Fibroblast of the aortic adventitia (primary cell): ENCODE measurements around the gene FMO4. TPM values are rescaled to one million over a fixed set of nuclear protein-coding genes. Genes with fewer than 3 reads are reported as not detected.
"Not testable (repeated sequence)": the region's sequence is repeated elsewhere in the genome, so short reads cannot be mapped to it uniquely, and the experiment has no call there.

Experiments used
- DNase-seq: peaks from one replicate; pipeline ENCODE4 v3.0.0-alpha.2; 2010; ENCODE audit warnings: low read depth
- H3K4me3 ChIP-seq: 2 replicates; pipeline ENCODE4 v1.5.1; 2011; ENCODE audit warnings: low read depth, mild to moderate bottlenecking, control low read depth, low read length, moderate library complexity
- total RNA-seq: library from RNA; depleted of rRNA; stranded (reverse); fragments of >200 nt; gene quantifications from 2 replicates; pipeline ENCODE4 v1.2.3, GENCODE V29; 2012; ENCODE audit warnings: low replicate concordance
- TF ChIP-seq, protein P1 (sequence below): IDR thresholded peaks from 2 replicates; pipeline ENCODE4 v1.5.1; 2011; ENCODE audit warnings: mild to moderate bottlenecking, low read length, control low read depth, inconsistent platforms; ENCODE audit not compliant: insufficient read depth

The FMO4 gene
- total RNA-seq, 1 donor = 4.8 TPM

DNA sequence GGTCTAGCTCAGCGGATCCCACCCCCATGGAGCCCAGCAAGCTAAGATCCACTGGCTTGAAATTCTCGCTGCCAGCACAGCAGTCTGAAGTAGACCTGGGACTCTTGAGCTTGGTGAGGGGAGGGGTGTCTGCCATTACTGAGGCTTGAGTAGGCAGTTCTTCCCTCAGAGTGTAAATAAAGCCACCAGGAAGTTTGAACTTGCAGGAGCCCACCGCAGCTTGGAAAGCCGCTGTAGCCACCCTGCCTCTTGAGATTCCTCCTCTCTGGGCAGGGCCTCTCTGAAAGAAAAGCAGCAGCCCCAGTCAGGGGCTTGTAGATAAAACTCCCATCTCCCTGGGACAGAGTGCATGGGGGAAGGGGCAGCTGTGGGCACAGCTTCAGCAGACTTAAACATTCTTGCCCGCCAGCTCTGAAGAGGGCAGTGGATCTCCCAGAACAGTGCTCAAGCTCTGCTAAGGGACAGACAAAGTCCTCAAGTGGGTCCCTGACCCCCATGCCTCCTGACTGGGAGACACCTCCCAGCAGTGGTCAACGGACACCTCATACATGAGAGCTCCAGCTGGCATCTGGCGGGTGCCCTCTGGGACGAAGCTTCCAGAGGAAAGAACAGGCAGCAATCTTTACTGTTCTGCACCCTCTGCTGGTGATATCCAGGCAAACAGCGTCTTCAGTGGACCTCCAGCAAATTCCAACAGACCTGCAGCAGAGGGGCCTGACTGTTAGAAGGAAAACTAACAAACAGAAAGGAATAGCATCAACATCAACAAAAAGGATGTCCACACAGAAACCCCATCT, 45.9 kb downstream of the FMO4 start:
- not testable (repeated sequence) for DNase-seq
- TF ChIP-seq, protein P1, sequence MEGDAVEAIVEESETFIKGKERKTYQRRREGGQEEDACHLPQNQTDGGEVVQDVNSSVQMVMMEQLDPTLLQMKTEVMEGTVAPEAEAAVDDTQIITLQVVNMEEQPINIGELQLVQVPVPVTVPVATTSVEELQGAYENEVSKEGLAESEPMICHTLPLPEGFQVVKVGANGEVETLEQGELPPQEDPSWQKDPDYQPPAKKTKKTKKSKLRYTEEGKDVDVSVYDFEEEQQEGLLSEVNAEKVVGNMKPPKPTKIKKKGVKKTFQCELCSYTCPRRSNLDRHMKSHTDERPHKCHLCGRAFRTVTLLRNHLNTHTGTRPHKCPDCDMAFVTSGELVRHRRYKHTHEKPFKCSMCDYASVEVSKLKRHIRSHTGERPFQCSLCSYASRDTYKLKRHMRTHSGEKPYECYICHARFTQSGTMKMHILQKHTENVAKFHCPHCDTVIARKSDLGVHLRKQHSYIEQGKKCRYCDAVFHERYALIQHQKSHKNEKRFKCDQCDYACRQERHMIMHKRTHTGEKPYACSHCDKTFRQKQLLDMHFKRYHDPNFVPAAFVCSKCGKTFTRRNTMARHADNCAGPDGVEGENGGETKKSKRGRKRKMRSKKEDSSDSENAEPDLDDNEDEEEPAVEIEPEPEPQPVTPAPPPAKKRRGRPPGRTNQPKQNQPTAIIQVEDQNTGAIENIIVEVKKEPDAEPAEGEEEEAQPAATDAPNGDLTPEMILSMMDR = peak; percentile 27

DNA sequence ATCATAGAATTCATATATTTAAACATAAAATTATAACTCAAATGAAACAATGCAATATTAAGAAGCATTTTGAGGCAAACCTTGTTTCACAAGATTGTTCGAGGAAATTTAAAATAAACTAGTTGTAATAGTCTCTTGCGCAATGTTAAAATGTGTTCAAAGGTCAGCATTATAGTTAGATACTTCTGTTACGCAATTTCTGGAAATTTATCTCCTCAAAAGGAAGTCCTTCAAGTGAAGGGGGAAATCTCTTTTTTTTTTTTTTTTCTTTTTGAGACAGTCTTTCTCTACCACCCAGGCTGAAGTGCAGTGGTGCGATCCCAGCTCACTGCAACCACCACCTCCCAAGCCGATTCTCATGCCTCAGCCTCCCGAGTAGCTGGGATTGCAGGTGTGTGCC, 52.1 kb downstream of the FMO4 start:
- peak; percentile 39 for DNase-seq
- TF ChIP-seq, protein P1 = no peak

More for the DNA sequence above, 45.9 kb downstream of the FMO4 start:
- H3K4me3 ChIP-seq = not testable (repeated sequence)

DNA sequence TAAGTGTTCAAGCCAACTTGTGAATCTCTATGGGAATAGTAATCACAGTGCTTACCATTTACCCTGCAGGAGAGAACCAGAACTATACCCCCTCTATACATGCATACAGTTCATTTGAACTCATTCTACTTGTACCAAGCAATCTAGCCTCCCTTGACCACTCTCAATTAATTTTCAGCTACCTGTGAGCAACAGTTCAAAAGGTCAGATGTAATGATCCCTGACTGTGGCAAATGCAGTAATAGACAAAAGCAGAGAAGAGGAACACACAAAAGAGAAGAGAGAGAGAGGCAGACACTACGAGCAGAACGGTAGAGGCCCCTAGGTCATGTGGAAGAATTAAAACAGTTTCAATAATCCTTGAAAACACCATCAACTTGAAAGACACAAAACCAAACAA, 52.8 kb downstream of the FMO4 start:
- H3K4me3 ChIP-seq = no peak overlapping the region
- TF ChIP-seq, protein P1 = no peak
- no peak for DNase-seq

More for the DNA sequence above, 52.1 kb downstream of the FMO4 start:
- H3K4me3 ChIP-seq = no peak overlapping the region

DNA sequence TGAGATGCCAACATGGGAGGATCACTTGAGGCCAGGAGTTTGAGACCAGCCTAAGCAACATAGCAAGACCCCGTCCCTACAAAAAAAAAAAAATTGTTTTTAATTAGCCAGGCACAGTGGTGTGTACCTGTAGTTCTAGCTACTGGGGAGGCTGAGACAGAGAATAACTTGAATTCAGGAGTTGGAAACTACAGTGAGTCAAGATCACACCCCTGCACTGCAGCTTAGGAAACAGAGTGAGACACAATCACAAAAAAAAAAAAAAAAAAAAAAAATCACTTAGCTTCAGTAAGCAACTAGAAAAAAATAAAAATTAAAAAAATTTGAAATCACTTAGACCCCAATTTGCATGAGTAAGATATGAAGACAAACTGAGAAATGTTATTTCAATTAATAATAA, 53.5 kb downstream of the FMO4 start:
- H3K4me3 ChIP-seq = no peak overlapping the region
- no peak for DNase-seq
- TF ChIP-seq, protein P1 = no peak

DNA sequence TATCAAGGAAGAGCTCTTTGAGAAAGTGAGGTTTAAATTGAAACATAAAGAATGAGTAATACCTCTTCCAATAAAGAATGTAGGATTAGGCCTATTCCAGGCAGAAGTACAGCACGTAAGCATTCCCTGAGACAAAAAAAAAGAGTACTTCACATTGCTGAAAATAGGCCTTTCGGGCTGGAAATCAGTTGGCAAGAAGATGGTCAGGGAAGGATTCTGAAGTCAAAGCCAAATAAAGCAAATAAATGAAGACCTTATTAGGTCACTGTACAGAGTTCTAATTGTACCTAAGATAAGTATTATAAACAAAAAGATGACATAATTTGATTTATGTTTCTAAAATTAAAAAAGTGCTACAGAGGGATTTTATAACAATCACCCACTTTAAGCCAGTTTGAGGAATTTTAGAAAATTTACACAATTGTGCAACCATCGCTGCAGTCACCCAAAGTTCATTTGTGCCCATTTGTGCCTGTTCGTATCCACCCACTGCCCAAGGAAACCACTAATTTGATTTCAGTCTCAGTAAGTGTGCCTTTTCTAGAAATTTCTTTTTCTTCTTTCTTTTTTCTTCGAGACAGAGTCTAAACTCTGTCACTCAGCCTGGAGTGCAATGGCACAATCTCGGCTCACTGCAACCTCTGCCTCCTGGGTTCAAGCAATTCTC, 58.6 kb downstream of the FMO4 start:
- DNase-seq = peak; percentile 90
- no peak overlapping the region for H3K4me3 ChIP-seq
- TF ChIP-seq, protein P1 = no peak

DNA sequence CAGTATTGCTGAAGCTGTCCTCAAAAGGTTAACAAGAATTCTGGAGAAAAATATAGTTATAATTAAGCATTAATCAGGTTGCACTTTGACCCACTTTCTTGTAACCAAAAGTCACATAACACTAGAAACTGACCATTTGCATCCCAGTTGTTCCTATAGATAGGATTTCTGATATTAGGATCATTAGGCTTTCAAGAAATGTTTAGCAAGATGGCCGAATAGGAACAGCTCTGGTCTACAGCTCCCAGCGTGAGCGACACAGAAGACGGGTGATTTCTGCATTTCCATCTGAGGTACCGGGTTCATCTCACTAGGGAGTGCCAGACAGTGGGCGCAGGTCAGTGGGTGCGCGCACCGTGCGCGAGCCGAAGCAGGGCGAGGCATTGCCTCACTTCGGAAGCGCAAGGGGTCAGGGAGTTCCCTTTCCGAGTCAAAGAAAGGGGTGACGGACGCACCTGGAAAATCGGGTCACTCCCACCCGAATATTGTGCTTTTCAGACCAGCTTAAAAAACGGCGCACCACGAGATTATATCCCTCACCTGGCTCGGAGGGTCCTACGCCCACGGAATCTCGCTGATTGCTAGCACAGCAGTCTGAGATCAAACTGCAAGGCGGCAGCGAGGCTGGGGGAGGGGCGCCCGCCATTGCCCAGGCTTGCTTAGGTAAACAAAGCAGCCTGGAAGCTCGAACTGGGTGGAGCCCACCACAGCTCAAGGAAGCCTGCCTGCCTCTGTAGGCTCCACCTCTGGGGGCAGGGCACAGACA, 59.6 kb downstream of the FMO4 start:
- not testable (repeated sequence) for DNase-seq, H3K4me3 ChIP-seq

DNA sequence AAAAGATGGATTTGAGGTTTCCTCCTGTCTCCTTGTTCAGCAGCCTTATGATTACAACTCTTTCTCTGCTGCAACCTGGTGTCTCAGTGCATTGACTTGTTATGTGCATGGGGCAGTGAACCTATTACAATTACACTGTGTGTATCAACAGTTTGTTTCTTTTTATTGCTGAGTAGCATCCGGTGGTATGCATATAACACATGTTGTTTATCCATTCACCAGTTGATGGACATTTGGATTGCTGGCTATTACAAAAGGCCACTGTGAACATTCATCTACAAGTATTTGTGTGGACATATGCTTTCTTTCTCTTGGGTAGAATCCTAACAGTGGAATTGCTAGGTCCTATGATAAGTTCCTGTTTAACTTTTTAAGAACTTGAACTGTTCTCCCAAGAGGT, 65.9 kb downstream of the FMO4 start:
- TF ChIP-seq, protein P1 = no peak
- no peak overlapping the region for H3K4me3 ChIP-seq
- no peak for DNase-seq
